Dermis microvascular lymphatic vessel endothelial cell (primary cell): ENCODE measurements around the gene STT3B. TPM values are rescaled to one million over a fixed set of nuclear protein-coding genes. Genes with fewer than 3 reads are reported as not detected.

Experiments
- DNase-seq, 2 donors: peaks; one replicate each; pipeline versions ENCODE4 v3.0.0 to v3.0.0-alpha.2; 2010; ENCODE audit warnings: low read depth in 2 of 2
- total RNA-seq: library from RNA; depleted of rRNA; stranded (reverse); fragments of >200 nt; gene quantifications from 2 replicates; pipeline ENCODE4 v1.2.1, GENCODE V29; 2014

Gene STT3B
- total RNA-seq, 1 donor from 2014 or later, result 130 TPM

DNA sequence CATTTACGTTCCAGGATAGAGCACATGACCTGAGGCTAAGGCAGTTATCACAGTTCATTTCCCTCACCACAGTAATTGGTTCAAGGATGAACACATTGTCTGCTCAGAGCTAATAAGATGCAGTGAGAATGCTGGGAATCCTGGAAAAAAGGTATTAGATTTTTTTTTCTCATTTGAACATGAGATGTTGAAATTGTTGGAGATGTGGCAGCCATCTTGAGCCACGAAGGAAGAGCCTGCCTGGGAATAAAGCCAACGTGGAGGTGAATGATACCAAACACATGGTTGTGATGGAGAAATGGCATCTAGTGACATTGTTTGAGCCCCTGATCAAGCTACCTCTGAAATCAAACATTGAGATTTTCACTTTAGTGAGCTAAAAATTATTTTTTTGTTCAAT is 16.0 kb upstream of the STT3B start:
- DNase-seq, result no peak

DNA sequence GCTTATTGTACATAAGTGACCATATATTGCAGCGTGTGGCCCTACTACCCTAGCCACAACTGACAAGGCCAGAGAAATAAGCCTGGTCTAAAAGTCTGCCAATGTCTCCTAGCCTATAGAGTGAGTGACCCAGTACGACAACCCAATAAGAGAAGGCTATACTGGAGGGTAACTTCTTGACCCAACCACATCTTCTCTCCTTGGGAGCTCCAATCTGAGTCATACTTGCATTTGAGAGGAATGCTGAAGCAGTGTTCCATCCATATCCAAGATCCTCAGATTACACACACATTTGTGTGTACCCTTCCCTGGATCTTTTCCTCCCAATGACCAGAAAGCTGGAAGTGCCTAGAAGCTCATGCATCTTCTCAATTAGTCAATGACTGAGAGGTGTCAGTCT is 11.3 kb upstream of the STT3B start:
- DNase-seq, result no peak

DNA sequence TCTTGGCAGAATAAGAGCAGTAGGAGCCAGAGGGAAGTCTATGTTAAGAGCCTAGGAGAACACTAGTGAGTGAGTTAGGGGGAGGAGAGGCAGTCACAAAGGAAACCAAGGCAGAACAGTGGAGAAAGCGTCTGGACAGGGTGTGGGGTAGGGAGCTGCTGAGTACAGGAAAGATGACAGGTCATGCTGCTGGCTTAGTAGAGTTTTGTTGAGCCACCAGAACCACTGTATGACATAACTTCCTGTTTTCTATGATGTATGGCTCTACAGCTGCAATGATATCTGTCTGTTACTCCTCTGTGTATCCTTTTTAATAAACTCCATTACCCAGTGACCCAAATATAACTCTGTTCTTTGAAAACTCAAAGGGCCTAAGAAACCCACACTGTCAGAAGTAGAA is 10.6 kb upstream of the STT3B start:
- DNase-seq, result peak in 1 of 2 donors; percentile 38

DNA sequence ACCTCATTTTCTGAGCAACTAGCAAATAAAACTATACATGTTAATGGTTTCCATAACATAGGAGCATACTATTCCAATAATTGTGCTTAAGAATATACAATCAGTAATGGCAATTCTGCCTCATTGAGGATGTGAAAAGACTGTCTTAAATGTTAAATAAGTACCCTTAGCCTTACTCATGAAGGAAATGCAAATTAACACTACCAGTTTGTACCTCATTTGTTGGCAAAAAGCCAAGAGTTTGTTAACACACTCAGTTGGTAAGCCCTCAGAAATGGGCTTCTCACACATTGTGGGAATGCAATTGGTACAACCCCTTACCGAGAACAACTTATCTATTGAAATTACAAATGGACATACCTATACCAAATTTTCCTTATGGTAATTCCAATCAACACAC is 9.2 kb upstream of the STT3B start:
- DNase-seq, result no peak

DNA sequence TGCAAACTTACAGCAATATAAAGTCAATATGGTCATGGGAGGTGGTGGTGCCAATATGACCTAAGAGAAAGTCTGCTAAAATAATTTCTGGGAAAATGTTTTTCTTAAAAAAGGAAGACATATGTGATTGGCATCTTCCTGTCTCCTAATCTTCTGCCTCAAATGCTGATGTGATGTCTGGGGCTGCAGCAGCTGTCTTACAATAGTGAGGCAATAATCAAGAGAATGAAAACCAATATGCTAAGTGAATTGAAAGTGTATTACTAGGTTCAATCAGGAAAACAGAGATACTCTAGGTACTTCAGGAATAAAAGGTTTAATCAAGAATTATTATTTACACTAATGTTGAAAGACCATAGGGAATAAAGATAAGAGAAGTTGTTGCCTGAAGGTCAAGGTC is 7.2 kb upstream of the STT3B start:
- no peak for DNase-seq

DNA sequence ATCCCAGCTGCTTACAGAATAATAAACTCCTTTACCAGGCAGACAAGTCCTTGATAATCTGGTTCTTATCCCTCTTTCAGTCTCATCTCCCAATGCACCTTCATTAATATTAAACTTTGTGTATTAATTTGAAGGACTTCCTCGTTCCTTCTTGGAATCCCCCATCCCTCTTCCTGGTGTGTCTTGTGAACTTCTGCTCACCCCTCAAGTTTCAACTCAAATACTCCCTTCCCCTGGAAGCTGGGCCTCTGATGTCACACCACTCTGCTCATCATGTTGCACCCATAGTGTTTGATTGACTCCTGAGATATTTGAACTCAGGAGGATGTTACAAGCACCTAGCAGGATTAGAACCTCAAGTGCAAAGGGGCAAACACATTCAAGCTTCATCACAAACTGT is 3.3 kb upstream of the STT3B start:
- no peak for DNase-seq

DNA sequence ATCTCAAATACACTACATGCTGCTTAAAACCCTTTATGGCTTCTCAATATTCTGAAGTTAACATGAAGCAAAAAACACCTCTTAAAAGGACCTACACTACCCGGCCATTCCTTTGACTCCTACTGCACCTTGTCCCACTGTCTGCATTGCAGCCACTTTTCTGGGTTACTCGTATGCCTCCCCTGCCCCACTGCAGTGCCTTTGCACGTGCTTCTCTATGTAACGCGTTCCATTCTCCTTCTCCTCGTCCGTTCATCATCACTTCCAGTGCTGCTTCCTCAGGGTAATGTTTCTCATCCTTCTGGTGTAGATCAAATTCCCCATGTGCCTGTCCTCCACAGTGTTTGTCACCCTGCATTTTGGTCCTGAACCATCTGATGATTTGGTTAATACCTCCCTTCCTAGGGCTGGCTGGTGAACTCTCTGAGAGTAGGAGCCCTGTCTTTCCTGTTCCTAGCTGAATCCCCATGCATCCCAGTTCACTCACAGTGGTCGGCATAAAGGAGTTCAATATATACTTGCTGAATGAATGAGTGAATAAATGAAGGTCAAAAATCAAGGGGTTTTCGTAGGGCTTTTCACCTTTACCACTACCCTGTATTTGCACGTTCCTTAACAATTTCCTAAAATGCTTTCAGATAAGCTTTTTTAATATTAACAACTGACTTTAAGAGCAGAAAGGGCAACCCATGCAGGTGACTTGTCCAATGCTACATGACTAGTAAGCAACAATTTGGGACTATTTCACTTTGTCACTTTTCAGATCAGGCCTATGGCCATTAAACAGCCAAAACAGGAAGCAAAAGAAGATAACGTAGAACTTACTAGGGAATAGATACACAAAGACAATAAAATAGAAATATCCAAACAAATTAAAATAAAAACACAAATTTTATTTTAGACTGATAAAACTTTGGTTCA is 2.4 kb upstream of the STT3B start:
- no peak for DNase-seq

DNA sequence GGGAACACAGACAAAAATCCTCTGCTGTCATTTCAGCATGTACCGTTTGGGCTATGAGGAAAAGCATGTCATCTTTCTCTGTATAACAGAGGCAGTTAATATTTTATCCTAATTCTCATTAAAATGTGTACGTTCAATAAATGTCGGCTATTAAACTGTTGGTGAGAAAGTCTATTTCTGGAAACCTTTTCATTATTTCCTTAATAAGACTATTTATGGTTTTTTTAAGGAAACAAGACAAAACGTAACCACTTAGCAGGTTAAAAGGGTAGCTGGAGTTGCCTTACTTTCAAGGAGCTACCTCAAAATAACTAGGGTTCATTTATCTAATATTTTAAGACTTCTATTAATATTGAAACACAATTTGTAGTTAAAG is 1.8 kb upstream of the STT3B start:
- DNase-seq, result no peak

DNA sequence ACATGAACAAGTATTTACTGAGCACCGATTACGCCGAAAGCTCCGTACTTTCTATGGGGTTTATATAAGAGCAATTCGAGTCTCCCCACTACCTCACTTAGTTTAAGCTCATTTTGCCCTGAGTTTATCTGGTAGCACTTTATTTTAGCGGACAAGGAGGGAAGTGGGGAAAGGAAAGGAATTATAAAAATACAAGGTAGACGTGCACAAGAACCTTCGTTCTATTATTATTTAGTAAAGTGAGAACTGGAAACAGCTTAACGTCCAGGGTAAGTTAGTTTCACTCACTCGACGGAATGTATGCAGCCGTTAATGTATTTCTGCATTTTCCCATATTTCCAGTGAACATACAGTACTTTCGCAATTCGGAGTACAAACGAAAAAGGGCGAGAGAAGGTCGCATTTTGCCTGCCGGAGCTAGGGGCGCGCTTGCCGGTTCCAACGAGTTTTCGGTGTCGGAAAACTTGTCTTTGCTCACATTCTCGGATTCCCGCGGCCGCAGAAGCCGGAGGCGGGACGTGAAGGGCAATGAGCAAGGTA is 1.2 kb upstream of the STT3B start:
- DNase-seq, result peak in 1 of 2 donors; percentile 27

DNA sequence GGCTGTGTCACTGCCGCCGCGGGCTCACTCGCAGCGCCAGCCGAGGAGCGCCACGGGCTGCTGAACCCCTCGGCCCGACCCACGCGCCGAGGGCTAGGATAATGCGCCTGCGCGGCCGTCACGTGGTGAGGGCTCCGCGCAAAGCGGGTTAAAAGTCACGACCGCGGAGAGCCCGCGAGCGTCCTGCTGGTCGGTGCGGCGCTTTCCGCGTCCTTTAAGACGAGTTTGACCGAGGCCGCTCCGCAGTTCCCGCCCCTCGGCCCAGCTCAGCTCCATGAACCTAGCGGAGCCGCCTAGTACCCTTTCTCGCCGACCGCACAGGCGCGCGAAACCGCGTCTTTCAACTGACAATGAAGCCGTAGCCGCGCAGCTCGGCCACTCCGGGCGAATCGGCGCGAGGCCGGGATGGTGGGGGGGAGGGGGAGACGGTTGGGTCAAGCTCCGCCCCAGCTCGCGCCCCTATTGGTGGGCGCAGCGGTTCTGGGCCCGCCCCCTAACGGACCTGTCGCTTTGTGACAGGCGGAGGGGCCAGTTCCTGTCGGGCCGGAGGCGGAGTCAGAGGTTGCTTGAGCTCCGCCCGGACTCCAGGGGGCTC is 636 bp upstream of the STT3B start:
- peak; percentile 95 to 100 for DNase-seq

DNA sequence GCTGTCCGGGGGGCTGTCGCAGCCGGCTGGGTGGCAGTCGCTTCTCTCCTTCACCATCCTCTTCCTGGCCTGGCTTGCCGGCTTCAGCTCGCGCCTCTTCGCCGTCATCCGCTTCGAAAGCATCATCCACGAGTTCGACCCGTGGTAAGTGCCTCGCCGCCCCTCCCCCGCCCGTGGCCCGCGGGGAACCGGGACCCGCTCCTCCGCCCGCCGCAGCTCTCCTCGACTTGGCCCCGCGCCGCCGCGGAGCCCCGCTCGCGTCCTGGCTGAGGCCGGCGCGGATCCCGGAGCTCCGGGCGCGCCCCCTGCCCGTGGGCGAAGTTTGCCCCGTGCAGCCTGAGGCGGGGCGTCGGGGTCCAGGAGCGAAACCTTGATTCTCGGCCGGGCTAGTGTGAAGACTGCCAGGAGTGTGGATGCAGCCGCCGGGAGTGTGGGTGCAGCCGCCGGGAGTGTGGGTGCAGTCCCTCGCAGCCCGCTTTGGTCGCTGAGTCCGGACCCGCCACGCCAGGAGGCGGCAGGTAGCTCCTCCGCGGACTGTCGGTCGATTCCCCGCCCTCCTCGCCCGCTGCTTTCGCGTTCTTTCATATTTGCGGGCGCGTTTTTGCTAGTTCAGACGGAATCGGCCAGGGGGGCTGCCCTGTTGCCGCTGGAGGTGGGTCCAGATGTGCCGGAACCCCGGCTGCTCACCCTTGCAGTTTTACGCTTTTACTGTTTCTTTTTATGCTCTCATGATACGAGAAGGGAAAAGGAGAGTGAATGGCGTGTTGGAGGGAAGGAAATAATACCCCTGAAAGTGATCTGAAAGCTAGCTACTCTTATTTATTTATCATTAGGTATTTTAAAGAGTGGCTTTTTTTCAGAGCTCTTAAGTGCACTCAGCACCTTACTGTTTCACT is 692 bp downstream of the STT3B start:
- peak in 1 of 2 donors; percentile 35 for DNase-seq

DNA sequence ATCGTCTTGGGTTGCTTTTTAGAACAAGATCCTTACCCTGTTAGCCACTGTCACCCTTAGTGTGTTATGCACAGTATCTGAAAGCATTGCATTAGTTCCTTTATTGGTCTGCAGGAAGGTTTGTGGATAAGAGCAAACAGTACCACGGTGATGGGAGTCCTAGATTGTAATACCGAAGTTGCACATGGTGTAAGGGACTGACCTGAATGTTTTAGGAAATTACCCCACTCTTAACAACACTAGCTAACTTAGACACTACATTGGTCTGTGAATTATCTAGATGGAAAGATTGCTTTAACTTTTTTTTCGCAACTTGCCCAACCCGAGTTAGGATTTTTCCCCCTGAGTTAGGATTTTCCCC is 1.3 kb downstream of the STT3B start:
- peak in 1 of 2 donors; percentile 22 for DNase-seq

DNA sequence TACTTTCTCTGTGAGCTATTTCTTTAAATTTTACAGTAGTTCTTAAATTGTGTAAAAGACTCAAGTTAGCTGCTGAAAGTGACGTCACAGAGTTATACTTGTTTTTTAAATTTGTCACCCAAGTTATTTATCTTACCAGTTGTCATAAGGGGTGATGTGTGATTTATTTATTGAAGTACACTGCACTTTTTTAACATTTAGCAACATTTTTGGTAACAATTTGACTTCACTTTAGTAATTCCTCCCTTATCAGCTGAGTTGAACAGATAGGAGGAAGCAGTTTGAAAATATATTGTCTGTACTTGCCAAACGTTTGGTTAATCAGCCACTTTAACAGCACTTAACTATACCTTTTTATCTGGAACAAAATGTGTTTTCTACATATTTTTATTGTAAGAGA is 3.8 kb downstream of the STT3B start:
- no peak for DNase-seq

DNA sequence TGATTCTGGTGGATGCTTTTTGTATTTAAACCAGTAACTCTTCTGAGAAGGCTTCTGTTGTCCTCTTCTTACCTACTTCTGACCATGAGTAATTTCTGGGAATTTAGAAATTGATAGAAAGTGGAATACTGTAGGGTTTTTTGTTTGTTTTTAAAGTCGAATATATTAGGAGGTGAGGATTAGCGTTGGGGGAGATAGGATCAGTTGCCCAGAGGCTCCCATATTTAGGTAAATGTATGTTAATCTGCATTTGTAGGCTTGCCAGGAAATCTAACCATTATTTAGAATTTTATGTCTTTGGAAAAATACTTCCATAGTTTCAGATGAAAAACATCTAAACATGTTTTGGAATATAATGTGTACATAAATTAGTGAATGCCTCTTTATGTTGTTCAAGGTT is 6.1 kb downstream of the STT3B start:
- DNase-seq, result no peak

DNA sequence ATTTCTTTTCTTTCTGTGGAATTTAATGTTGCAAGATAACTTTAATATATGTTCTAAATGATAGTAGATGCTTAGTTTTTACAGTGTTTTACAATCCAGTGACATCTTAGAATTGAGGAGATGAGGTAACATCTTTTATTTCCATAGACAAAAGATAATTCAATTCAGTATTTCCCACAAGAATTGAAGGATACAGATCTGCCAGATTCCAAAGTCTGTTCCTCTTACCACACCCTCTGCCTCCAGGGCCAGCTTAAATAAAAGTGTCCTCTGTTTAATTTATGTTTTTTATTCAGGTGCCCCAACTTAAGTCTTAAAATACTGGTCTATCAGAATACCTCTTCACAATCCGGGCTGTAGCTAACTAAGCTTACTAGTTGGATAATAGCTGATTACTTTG is 6.5 kb downstream of the STT3B start:
- no peak for DNase-seq

DNA sequence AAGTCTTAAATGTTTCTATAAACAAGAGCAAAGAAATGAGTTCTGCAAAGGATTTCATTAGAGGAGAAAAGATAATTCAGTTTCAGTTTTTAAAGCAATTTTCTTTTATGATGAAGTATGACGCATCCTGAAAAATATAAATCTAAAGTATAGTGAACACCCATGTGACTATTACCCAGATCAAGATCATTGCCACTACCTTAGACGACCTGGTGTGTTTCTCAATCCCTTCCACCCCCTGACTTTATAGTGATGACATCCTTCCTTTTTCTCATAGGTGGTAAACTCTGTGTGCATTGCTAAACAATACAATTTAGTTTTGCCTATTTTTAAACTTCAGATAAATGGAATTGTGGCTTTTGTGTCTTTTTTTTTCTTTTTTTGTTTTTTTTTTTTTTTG is 8.4 kb downstream of the STT3B start:
- no peak for DNase-seq

DNA sequence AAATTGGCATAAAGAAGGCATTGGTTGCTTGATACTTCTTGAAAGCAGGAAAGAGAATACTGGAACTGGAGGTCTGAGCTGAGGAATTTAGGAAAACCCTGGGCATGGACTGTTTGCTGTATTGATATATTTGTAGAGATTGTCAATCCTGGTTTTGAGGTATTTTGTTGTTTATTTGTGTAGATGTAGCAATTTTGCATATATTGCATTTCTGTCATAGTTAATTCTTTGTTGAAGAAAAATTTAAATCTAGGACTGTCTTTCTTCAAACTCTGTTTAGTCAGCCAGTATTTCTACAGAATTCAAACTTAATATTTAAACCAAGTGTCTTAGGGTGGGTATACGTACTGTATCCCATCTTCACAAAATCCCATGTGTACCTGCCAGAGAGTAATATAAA is 9.5 kb downstream of the STT3B start:
- DNase-seq, result no peak

DNA sequence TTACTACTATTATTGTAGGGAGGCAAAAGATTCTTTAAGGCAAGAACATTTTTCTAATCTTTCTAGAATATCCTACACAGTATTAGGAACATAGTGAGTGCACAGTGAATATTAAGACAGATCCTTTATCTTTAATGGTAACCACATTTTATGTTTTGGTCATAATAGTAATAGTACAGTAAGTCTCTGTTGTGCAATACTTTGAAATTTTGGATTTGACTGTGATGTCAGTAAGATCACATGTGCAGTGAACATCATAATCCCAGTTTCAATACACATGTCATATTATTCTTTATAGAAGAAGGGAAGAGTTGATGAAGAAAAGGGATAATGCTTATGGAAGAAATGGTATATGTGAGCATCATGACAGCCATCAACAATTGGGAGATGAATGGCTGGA is 10.7 kb downstream of the STT3B start:
- DNase-seq, result no peak

DNA sequence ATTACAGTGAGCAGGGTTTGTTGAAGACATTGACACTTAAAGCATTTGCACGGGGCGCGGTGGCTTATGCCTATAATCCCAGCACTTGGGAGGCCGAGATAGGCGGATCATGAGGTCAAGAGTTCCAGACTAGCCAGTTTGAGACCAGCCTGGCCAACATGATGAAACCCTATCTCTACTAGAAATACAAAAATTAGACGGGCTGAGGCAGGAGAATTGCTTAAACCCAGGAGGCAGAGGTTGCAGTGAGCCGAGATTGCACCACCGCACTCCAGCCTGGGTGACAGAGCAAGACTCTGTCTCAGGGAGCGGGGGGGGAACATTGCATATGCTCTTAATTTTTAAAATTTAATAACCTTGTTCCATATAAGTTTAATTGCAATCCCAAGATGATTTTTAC is 11.9 kb downstream of the STT3B start:
- no peak for DNase-seq

DNA sequence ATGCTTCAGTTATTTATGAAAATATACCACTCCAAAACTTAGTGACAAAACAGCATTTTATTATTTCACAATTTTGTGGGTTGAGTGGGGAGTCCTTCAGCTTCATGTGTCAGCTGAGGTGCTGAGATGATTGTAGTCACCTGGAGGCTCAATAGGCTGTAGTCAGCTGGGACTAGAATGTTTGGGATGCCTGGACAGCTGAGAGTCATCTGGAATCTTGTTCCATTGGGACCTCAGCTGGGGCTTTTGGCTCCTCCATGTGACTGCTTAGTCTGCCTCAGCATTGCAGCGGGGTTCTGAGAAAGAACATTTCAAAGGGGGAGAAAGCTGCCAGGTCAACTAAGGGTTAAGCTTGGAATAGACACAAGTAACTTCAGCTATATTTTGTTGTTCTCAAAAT is 13.4 kb downstream of the STT3B start:
- DNase-seq, result no peak

DNA sequence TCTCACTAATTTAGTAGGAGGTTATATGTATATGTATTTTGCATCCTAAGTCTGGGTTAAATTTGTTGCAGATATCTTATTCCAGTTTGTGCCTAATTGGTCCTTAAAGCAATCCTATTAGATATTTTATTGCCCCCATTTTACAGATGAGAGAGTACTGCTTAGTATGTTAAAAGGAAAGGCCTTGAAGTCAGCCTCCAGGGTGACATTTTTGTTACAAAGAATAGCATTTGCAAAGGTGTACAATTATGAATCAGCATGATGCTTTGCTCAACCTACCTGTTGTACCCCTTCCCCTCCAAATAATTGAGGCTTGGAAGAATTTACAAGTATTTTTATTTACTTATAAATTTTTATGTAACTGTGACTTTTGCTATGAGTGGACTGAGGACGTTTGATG is 14.0 kb downstream of the STT3B start:
- DNase-seq, result no peak
